GM12878 (cell line): ENCODE results near the gene IQGAP3. TPM values are rescaled to one million over a fixed set of nuclear protein-coding genes. Genes with fewer than 3 reads are reported as not detected.

Experiments
- ATAC-seq: fragments of 200-7000 bp; cut with Tn5 transposase; 3 replicates; pipeline ENCODE4 v1.9.1; 2020; ENCODE audit warnings: mild to moderate bottlenecking, moderate library complexity
- BruUV-seq: library from RNA; stranded (reverse); fragments of 400-500 nt; replicated peaks from 2 replicates; lab custom pipeline; 2021; lab: Mats Ljungman, UMichigan
- CTCF ChIA-PET: fragments of 300-600 bp; sonication (Branson Sonifier 250); formaldehyde crosslinking; extraction: SDS; loops from one replicate; lab custom pipeline; 2021; ENCODE audit warnings: inconsistent platforms; lab: Yijun Ruan, JAX
- POLR2A ChIA-PET: fragments of 350-600 bp; formaldehyde crosslinking; extraction: SDS; loops from one replicate; lab custom pipeline; 2021; ENCODE audit warnings: inconsistent platforms; lab: Charles Lee
- RAD21 ChIA-PET: fragments of 300-600 bp; sonication (Branson Sonifier 250); formaldehyde crosslinking; loops from one replicate; lab custom pipeline; 2023; ENCODE audit warnings: antibody characterized with exemption; ENCODE audit not compliant: unreplicated experiment; lab: Charles Lee
- SMC1A ChIA-PET: fragments of 300-600 bp; sonication (Branson Sonifier 250); formaldehyde crosslinking; loops from one replicate; lab custom pipeline; 2023; ENCODE audit not compliant: unreplicated experiment, uncharacterized antibody; lab: Charles Lee
- DNase-seq: peaks from one replicate; pipeline ENCODE4 v3.0.0-alpha.2; 2011; ENCODE audit warnings: low read depth, low spot score
- FAIRE-seq: peaks from 3 replicates; lab custom pipeline; 2011; peaks lifted over from hg19 to GRCh38; lab: Jason Lieb, UNC
- H2AFZ ChIP-seq: 2 replicates; pipeline ENCODE4 v1.6.0; 2011; ENCODE audit warnings: low read depth, low read length, control low read depth; ENCODE audit not compliant: control insufficient read depth
- H3K27ac ChIP-seq: 2 replicates; pipeline ENCODE4 v1.5.1; 2011; ENCODE audit warnings: control low read depth; ENCODE audit not compliant: control insufficient read depth, insufficient read depth
- H3K27me3 ChIP-seq, 2 experiments: replicated peaks in 1 of 2; 2 replicates each; pipeline versions ENCODE4 v1.6.0 to v1.6.1; 2011; ENCODE audit warnings: low read length in 1 of 2; ENCODE audit not compliant: control insufficient read depth in 2 of 2, insufficient read depth in 2 of 2
- H3K36me3 ChIP-seq, 2 experiments: 2 replicates each; pipeline ENCODE4 v1.5.1; 2011; ENCODE audit warnings: low read length in 1 of 2; ENCODE audit not compliant: control insufficient read depth in 2 of 2, insufficient read depth in 2 of 2
- H3K4me1 ChIP-seq: 2 replicates; pipeline ENCODE4 v1.6.1; 2011; ENCODE audit warnings: mild to moderate bottlenecking, low read length, moderate library complexity, mixed read lengths; ENCODE audit not compliant: control insufficient read depth, insufficient read depth
- H3K4me2 ChIP-seq: 2 replicates; pipeline ENCODE4 v1.6.0; 2011; ENCODE audit warnings: control low read depth; ENCODE audit not compliant: control insufficient read depth, insufficient read depth
- H3K4me3 ChIP-seq: fragments of 200-600 bp; sonication (generic); 2 replicates; pipeline ENCODE4 v1.5.1; 2016
- H3K79me2 ChIP-seq: 2 replicates; pipeline ENCODE4 v1.6.0; 2011; ENCODE audit warnings: low read length; ENCODE audit not compliant: control insufficient read depth, insufficient read depth
- H3K9ac ChIP-seq: 2 replicates; pipeline ENCODE4 v1.8.0; 2011; ENCODE audit warnings: low read length, control low read depth, mixed read lengths; ENCODE audit not compliant: control insufficient read depth, insufficient read depth
- H3K9me3 ChIP-seq: replicated peaks from 3 replicates; pipeline ENCODE4 v1.5.1; 2011; ENCODE audit warnings: mild to moderate bottlenecking, low read length; ENCODE audit not compliant: control insufficient read depth, insufficient read depth
- H4K20me1 ChIP-seq: 2 replicates; pipeline ENCODE4 v1.6.0; 2011; ENCODE audit not compliant: control insufficient read depth, insufficient read depth
- BACH1 ChIP-seq: fragments of 450-650 bp; IDR thresholded peaks from 2 replicates; pipeline ENCODE4 v1.6.1; 2017; ENCODE audit warnings: mild to moderate bottlenecking, borderline replicate concordance
- BMI1 ChIP-seq: fragments of 450-650 bp; IDR thresholded peaks from 2 replicates; pipeline ENCODE4 v1.6.1; 2016; ENCODE audit warnings: mild to moderate bottlenecking, moderate library complexity, borderline replicate concordance
- CHD1 ChIP-seq: IDR thresholded peaks from 2 replicates; pipeline ENCODE4 v1.6.1; 2012; ENCODE audit warnings: low read depth, low read length, improper control_type of control experiment
- E2F8 ChIP-seq: fragments of 450-650 bp; IDR thresholded peaks from 2 replicates; pipeline ENCODE4 v1.6.1; 2018; ENCODE audit warnings: mild to moderate bottlenecking, low read depth, moderate library complexity; ENCODE audit not compliant: partially characterized antibody
- MLLT1 ChIP-seq: fragments of 450-650 bp; IDR thresholded peaks from 2 replicates; pipeline ENCODE4 v1.6.1; 2016; ENCODE audit warnings: mild to moderate bottlenecking
- NRF1 ChIP-seq: conservative IDR thresholded peaks from 2 replicates; pipeline ENCODE4 v1.6.1; 2011; ENCODE audit warnings: mild to moderate bottlenecking, low read depth, low read length, improper control_type of control experiment
- PBX3 ChIP-seq: IDR thresholded peaks from 2 replicates; pipeline ENCODE4 v1.6.1; 2011; ENCODE audit warnings: mild to moderate bottlenecking, low read depth, low read length, moderate library complexity; ENCODE audit not compliant: insufficient replicate concordance
- RBBP5 ChIP-seq: fragments of 200-600 bp; sonication (generic); conservative IDR thresholded peaks from 2 replicates; pipeline ENCODE4 v1.6.1; 2016
- RELB ChIP-seq: fragments of 450-650 bp; IDR thresholded peaks from 2 replicates; pipeline ENCODE4 v1.6.1; 2017; ENCODE audit warnings: low read depth, mild to moderate bottlenecking, moderate library complexity
- REST ChIP-seq: IDR thresholded peaks from 2 replicates; pipeline ENCODE4 v1.6.1; 2012; ENCODE audit warnings: mild to moderate bottlenecking, low read depth, low read length
- SMARCA5 ChIP-seq: fragments of 450-650 bp; IDR thresholded peaks from 2 replicates; pipeline ENCODE4 v1.6.1; 2017; ENCODE audit warnings: mild to moderate bottlenecking
- SP1 ChIP-seq: IDR thresholded peaks from one replicate; pipeline ENCODE4 v1.6.1; 2011; ENCODE audit warnings: low read depth, low read length
- ZBED1 ChIP-seq: IDR thresholded peaks from 2 replicates; pipeline ENCODE4 v1.6.1; 2016; ENCODE audit warnings: borderline replicate concordance
- ZNF384 ChIP-seq: IDR thresholded peaks from 2 replicates; pipeline ENCODE4 v1.6.1; 2012; ENCODE audit warnings: low read depth, mild to moderate bottlenecking, low read length, improper control_type of control experiment, borderline replicate concordance
- WGBS: methylation state at CpG from one replicate; pipeline ENCODE4 v1.1.6; 2016; ENCODE audit warnings: low lambda C conversion rate; ENCODE audit not compliant: insufficient replicate concordance, insufficient coverage; ENCODE audit errors: missing lambda C conversion rate; 5-methylcytosine and 5-hydroxymethylcytosine counted together
- in situ Hi-C: fragments of 300-500 bp; cut with MboI; formaldehyde crosslinking; loops from 9 replicates; pipeline ENCODE4 v1.14.3; 2018; ENCODE audit warnings: mixed read lengths
- intact Hi-C: fragments of 100-400 bp; cut with micrococcal nuclease; formaldehyde crosslinking; loops from one replicate; pipeline ENCODE4 v1.14.2; 2022; ENCODE audit not compliant: unreplicated experiment
- polyA plus RNA-seq, 11 experiments: library from polyadenylated mRNA; depleted of rRNA in 4 of 11; unstranded in 6 of 11; stranded (reverse) in 5 of 11; fragments of >200 nt; fragmentation: Nextera tagmentation in 4 of 11; fragmentation: Illumina TruSeq in 1 of 11; extraction: Ambion mirVana in 4 of 11; extraction: Trizol in 1 of 11; gene quantifications; 1 replicate in 1 of 11; 2 replicates in 10 of 11; pipeline versions ENCODE4 v1.2.1 to v1.2.3, GENCODE V29; 2011 to 2016; ENCODE audit warnings: inconsistent platforms in 2 of 11, missing spikeins in 2 of 11, low read depth in 1 of 11
- total RNA-seq, 4 experiments: library from RNA; depleted of rRNA in 3 of 4; stranded (reverse); fragments of >200 nt in 3 of 4; fragmentation: Illumina TruSeq in 1 of 4; extraction: Trizol in 1 of 4; gene quantifications; 2 replicates each; pipeline versions ENCODE4 v1.2.1 to v1.2.3, GENCODE V29; 2013 to 2021

Gene IQGAP3
- total and polyA plus RNA-seq, 10 of the 15 experiments (the other 5 are each of a cell fraction or from before 2014, with no cell fraction given) = 1.1 to 10.7 (median 7.9) TPM

- Histone ChIP-seq H3K4me2 (no peak overlapping the region), H3K4me1 (no peaks in the 10 kb centered on the region), H3K36me3 (peaks cover 0 to 2% of the 10 kb centered on the region in 2 experiments; a peak in 3 of 4 replicates), H3K9ac (no peak overlapping the region), H4K20me1 (no peaks in the 10 kb centered on the region), H2AFZ (no peak overlapping the region), H3K27ac (no peak overlapping the region), H3K27me3 (no peaks in the 10 kb centered on the region), H3K79me2 (no peaks in the 10 kb centered on the region), H3K4me3 (no peak overlapping the region), H3K9me3 (no peaks in the 10 kb centered on the region)
- no peak for FAIRE-seq
- DNase-seq = no peak
- RAD21 ChIA-PET = no interaction called here
- intact Hi-C loops = no loop called here
- ATAC-seq = no peak
- POLR2A ChIA-PET = no interaction called here
- SMC1A ChIA-PET = no interaction called here
- in situ Hi-C loops = no loop called here
- CTCF ChIA-PET = no interaction called here
- WGBS = 55% methylated on average over 3 of the region's 3 CpGs
- BruUV-seq = no TSS peak
- TF ChIP-seq BMI1 = no peak
- TF ChIP-seq CHD1 = no peak
- no peak for TF ChIP-seq SP1
- TF ChIP-seq SMARCA5 = no peak
- no peak for TF ChIP-seq NRF1
- TF ChIP-seq ZNF384 = no peak
- TF ChIP-seq RELB = no peak
- no peak for TF ChIP-seq REST
- no peak for TF ChIP-seq PBX3
- TF ChIP-seq RBBP5 = no peak
- TF ChIP-seq ZBED1 = no peak
- no peak for TF ChIP-seq E2F8
- no peak for TF ChIP-seq BACH1
- TF ChIP-seq MLLT1 = no peak
These were observed 21.2 kb downstream of the IQGAP3 start for GRCh38 chr1:156551066-156551643.
